Panc1 (cell line): ENCODE results near the gene PLPP4. TPM values are rescaled to one million over a fixed set of nuclear protein-coding genes. Genes with fewer than 3 reads are reported as not detected.

ENCODE experiments used
- ATAC-seq: fragments of 200-7000 bp; cut with Tn5 transposase; 2 replicates; pipeline ENCODE4 v1.9.1; 2020; ENCODE audit warnings: mild to moderate bottlenecking, moderate library complexity
- BruUV-seq: library from RNA; stranded (reverse); fragments of 400-500 nt; replicated peaks from 2 replicates; lab custom pipeline; 2021; lab: Mats Ljungman, UMichigan
- CTCF ChIA-PET: fragments of 300-600 bp; sonication (Branson Sonifier 250); formaldehyde crosslinking; loops from one replicate; lab custom pipeline; 2022; ENCODE audit warnings: antibody characterized with exemption; lab: Charles Lee
- POLR2A ChIA-PET: fragments of 300-600 bp; sonication (Branson Sonifier 250); formaldehyde crosslinking; loops from one replicate; lab custom pipeline; 2022; ENCODE audit warnings: antibody characterized with exemption; lab: Charles Lee
- DNase-seq: peaks from one replicate; pipeline ENCODE4 v3.0.0-alpha.2; 2010; ENCODE audit warnings: low read depth, low spot score
- H3K27ac ChIP-seq: 2 replicates; pipeline ENCODE4 v1.5.1; 2011; ENCODE audit warnings: mild to moderate bottlenecking, low read length, inconsistent platforms
- H3K27me3 ChIP-seq: fragments of 200-500 bp; sonication (Bioruptor generic); 2 replicates; pipeline ENCODE4 v1.6.0; 2014; ENCODE audit warnings: low read length, inconsistent platforms; ENCODE audit not compliant: control insufficient read depth, insufficient read depth
- H3K36me3 ChIP-seq: fragments of 200-500 bp; sonication (Bioruptor generic); 2 replicates; pipeline ENCODE4 v1.5.1; 2014; ENCODE audit warnings: inconsistent platforms, mild to moderate bottlenecking, low read length, moderate library complexity; ENCODE audit not compliant: control insufficient read depth, insufficient read depth
- H3K4me1 ChIP-seq: 2 replicates; pipeline ENCODE4 v1.5.1; 2011; ENCODE audit warnings: inconsistent platforms, mild to moderate bottlenecking, low read length, moderate library complexity; ENCODE audit not compliant: control insufficient read depth, insufficient read depth
- H3K4me3 ChIP-seq, 2 experiments: 2 replicates each; pipeline ENCODE4 v1.5.1; 2011 to 2012; ENCODE audit warnings: low read depth in 2 of 2, low read length in 2 of 2, mild to moderate bottlenecking in 2 of 2, inconsistent platforms in 1 of 2, moderate library complexity in 1 of 2
- H3K9me3 ChIP-seq: fragments of 200-500 bp; sonication (Bioruptor generic); 2 replicates; pipeline ENCODE4 v1.5.1; 2014; ENCODE audit warnings: low read depth, mild to moderate bottlenecking, inconsistent platforms, low read length, moderate library complexity; ENCODE audit not compliant: control insufficient read depth, insufficient read depth
- CTCF ChIP-seq: fragments of 450-650 bp; IDR thresholded peaks from 2 replicates; pipeline ENCODE4 v1.5.1; 2017; ENCODE audit warnings: mild to moderate bottlenecking
- POLR2AphosphoS5 ChIP-seq: IDR thresholded peaks from 2 replicates; pipeline ENCODE4 v1.6.1; 2012; ENCODE audit warnings: mild to moderate bottlenecking, low read depth, low read length, moderate library complexity
- REST ChIP-seq, 2 experiments: IDR thresholded peaks; 2 replicates each; pipeline ENCODE4 v1.6.1; 2011 to 2012; ENCODE audit warnings: low read depth in 2 of 2, control low read depth in 1 of 2, low read length in 1 of 2, mild to moderate bottlenecking in 1 of 2, moderate library complexity in 1 of 2; ENCODE audit not compliant: insufficient read depth in 1 of 2
- SIN3A ChIP-seq: IDR thresholded peaks from 2 replicates; pipeline ENCODE4 v1.6.1; 2012; ENCODE audit warnings: low read depth, mild to moderate bottlenecking, low read length, moderate library complexity, borderline replicate concordance; ENCODE audit not compliant: insufficient read depth
- TCF7L2 ChIP-seq: IDR thresholded peaks from 2 replicates; pipeline ENCODE4 v1.6.1; 2011; ENCODE audit warnings: mild to moderate bottlenecking, low read depth, low read length, inconsistent platforms
- in situ Hi-C: cut with HindIII; loops from 2 replicates; pipeline ENCODE4 v1.10.0; 2016; ENCODE audit warnings: low sequenced_read_pairs, low pct_unique_long_range_greater_than_20kb
- intact Hi-C: fragments of 100-400 bp; cut with micrococcal nuclease; formaldehyde crosslinking; loops from one replicate; pipeline ENCODE4 v1.10.0; 2022; ENCODE audit not compliant: unreplicated experiment
- total RNA-seq: library from RNA; stranded (reverse); gene quantifications from one replicate; pipeline ENCODE4 v1.2.1, GENCODE V29; 2021; ENCODE audit not compliant: unreplicated experiment

PLPP4 gene
- total RNA-seq, 1 experiment from 2014 or later = 0.18 TPM

- no peaks in the 10 kb centered on the region for H3K27me3 ChIP-seq
- ATAC-seq (no peak), DNase-seq (no peak)
- intact Hi-C loops = no loop called here
- BruUV-seq = no TSS peak
- H3K4me3 ChIP-seq = no peak overlapping the region
- no peak for TF ChIP-seq SIN3A
- TF ChIP-seq POLR2AphosphoS5 = no peak
- TF ChIP-seq TCF7L2 = no peak
- no peak for TF ChIP-seq CTCF
- no peak for TF ChIP-seq REST (IDR thresholded peaks at IDR 0.05; ENCODE audit: insufficient read depth in 1 of 2, low read depth in 2 of 2, low read length in 1 of 2)
- ChIA-PET POLR2A (no interaction called here), CTCF (no interaction called here)
- no peak overlapping the region for H3K27ac ChIP-seq
- no peaks in the 10 kb centered on the region for H3K9me3 ChIP-seq
- in situ Hi-C loops = no loop called here
- no peaks in the 10 kb centered on the region for H3K36me3 ChIP-seq
- H3K4me1 ChIP-seq = no peaks in the 10 kb centered on the region
These were observed 86.3 kb downstream of the PLPP4 start for GRCh38 chr10:120543291-120543690.

DNA sequence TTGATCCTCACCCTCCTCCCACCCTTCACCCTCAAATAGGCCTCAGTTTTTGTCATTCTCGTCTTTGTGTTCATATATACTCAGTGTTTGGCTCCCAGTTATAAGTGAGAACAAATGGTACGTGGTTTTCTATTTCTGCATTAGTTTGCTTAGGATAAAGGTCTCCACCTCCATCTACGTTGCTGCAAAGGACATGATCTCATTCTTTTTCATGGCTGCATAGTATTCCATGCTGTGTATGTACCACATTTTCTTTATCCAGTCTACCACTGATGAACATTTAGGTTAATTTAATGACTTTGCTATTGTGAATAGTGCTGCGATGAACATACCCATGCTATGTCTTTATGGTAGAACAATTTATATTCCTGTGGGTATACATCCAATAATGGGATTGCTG lies 91.2 kb downstream of the PLPP4 start:
- Histone ChIP-seq H3K27me3 (no peaks in the 10 kb centered on the region), H3K9me3 (no peaks in the 10 kb centered on the region), H3K4me3 (no peak overlapping the region), H3K4me1 (no peaks in the 10 kb centered on the region), H3K27ac (no peak overlapping the region), H3K36me3 (no peaks in the 10 kb centered on the region)
- ATAC-seq (no peak), DNase-seq (no peak)
- TF ChIP-seq REST (IDR thresholded peaks at IDR 0.05; ENCODE audit: insufficient read depth in 1 of 2, low read depth in 2 of 2, low read length in 1 of 2) (no peak), SIN3A (no peak), CTCF (no peak), TCF7L2 (no peak), POLR2AphosphoS5 (no peak)
- POLR2A ChIA-PET = no interaction called here
- BruUV-seq = no TSS peak
- intact Hi-C loops (no loop called here), in situ Hi-C loops (no loop called here)
- CTCF ChIA-PET = no interaction called here
